Measurements from ENCODE around the gene PRR5.
"Not testable (repeated sequence)": the region's sequence is repeated elsewhere in the genome, so short reads cannot be mapped to it uniquely, and the experiment has no call there.

PRR5 gene

GRCh38 chr22:44736581-44737405 lies 34.8 kb downstream of the PRR5 start:
- no peak for DNase-seq

GRCh38 chr22:44737406-44738346 lies 35.7 kb downstream of the PRR5 start:
- DNase-seq, result no peak

- DNase-seq, result no peak
Measured at GRCh38 chr22:44738347-44738715, 36.3 kb downstream of the PRR5 start.

- no peak for DNase-seq
Measured at GRCh38 chr22:44739024-44739423, 37.0 kb downstream of the PRR5 start.

GRCh38 chr22:44739666-44740065 lies 37.7 kb downstream of the PRR5 start:
- not testable (repeated sequence) for DNase-seq

- no peak for DNase-seq
Measured at GRCh38 chr22:44740307-44740706, 38.3 kb downstream of the PRR5 start.

- no peak for DNase-seq
Measured at GRCh38 chr22:44741929-44742328, 39.9 kb downstream of the PRR5 start.

GRCh38 chr22:44743247-44743646 lies 41.2 kb downstream of the PRR5 start:
- DNase-seq, result no peak

GRCh38 chr22:44743804-44744211 lies 41.8 kb downstream of the PRR5 start:
- no peak for DNase-seq

- no peak for DNase-seq
Measured at GRCh38 chr22:44745853-44746789, 44.1 kb downstream of the PRR5 start.

GRCh38 chr22:44747784-44748127 lies 45.8 kb downstream of the PRR5 start:
- not testable (repeated sequence) for DNase-seq

GRCh38 chr22:44748524-44748923 lies 46.5 kb downstream of the PRR5 start:
- DNase-seq, result no peak

- no peak for DNase-seq
Measured at GRCh38 chr22:44750481-44750880, 48.5 kb downstream of the PRR5 start.

- DNase-seq, result no peak
Measured at GRCh38 chr22:44752285-44753188, 50.5 kb downstream of the PRR5 start, which contains the start of gene ARHGAP8. TSS of gene ARHGAP8 (plus strand) at chr22:44752575. CDS start at chr22:44786528, 33,953 bp downstream.

GRCh38 chr22:44753189-44754042 lies 51.4 kb downstream of the PRR5 start:
- DNase-seq, result no peak

GRCh38 chr22:44754998-44755397 lies 53.0 kb downstream of the PRR5 start:
- no peak for DNase-seq

GRCh38 chr22:44755417-44755816 lies 53.4 kb downstream of the PRR5 start:
- DNase-seq, result no peak

GRCh38 chr22:44755956-44756361 lies 54.0 kb downstream of the PRR5 start:
- no peak for DNase-seq

GRCh38 chr22:44758344-44758973 lies 56.5 kb downstream of the PRR5 start:
- DNase-seq, result peak; percentile 53

GRCh38 chr22:44759001-44759400 lies 57.0 kb downstream of the PRR5 start:
- no peak for DNase-seq

All from SHP77 treated with DMSO at 0.1 percent for 48 hours (cell line).